Neural crest cell (in vitro differentiated cells): ENCODE results near the gene ING2. TPM values are rescaled to one million over a fixed set of nuclear protein-coding genes. Genes with fewer than 3 reads are reported as not detected.
"Not testable (repeated sequence)": the region's sequence is repeated elsewhere in the genome, so short reads cannot be mapped to it uniquely, and the experiment has no call there.

Experiments
- DNase-seq: peaks from one replicate; pipeline ENCODE4 v3.0.0; 2021; ENCODE audit warnings: low read depth, mixed read lengths, low spot score
- H3K27ac Mint-ChIP-seq: one replicate; pipeline ENCODE4 v1.8.0; 2021; ENCODE audit warnings: mild to moderate bottlenecking, mixed read lengths; ENCODE audit not compliant: unreplicated experiment
- H3K27me3 Mint-ChIP-seq: 2 replicates; pipeline ENCODE4 v1.8.0; 2021; ENCODE audit warnings: low read depth, mild to moderate bottlenecking, mixed read lengths
- H3K36me3 Mint-ChIP-seq: 2 replicates; pipeline ENCODE4 v1.8.0; 2021; ENCODE audit warnings: low read depth, mild to moderate bottlenecking, mixed read lengths
- H3K4me1 Mint-ChIP-seq: 2 replicates; pipeline ENCODE4 v1.8.0; 2021; ENCODE audit warnings: mixed read lengths
- H3K4me3 Mint-ChIP-seq: one replicate; pipeline ENCODE4 v1.8.0; 2021; ENCODE audit warnings: mild to moderate bottlenecking, mixed read lengths
- H3K9me3 Mint-ChIP-seq: 2 replicates; pipeline ENCODE4 v1.8.0; 2021; ENCODE audit warnings: mixed read lengths
- CTCF ChIP-seq: fragments of 200-600 bp; sonication (generic); conservative IDR thresholded peaks from 2 replicates; pipeline ENCODE4 v1.5.0; 2021; ENCODE audit warnings: antibody characterized with exemption, mild to moderate bottlenecking
- total RNA-seq: library from RNA; stranded (reverse); gene quantifications from 2 replicates; pipeline ENCODE4 v1.2.1, GENCODE V29; 2021

Gene ING2
- total RNA-seq, 1 donor from 2014 or later: 16.9 TPM

- no peak overlapping the region for H3K4me3 Mint-ChIP-seq
- peaks cover 10% of the 10 kb centered on the region for H3K36me3 Mint-ChIP-seq
- H3K4me1 Mint-ChIP-seq: no peaks in the 10 kb centered on the region
- DNase-seq: no peak
- peaks cover 3% of the 10 kb centered on the region for H3K27me3 Mint-ChIP-seq
- H3K9me3 Mint-ChIP-seq: peaks cover 9% of the 10 kb centered on the region
- H3K27ac Mint-ChIP-seq: no peak overlapping the region
- TF ChIP-seq CTCF: no peak
Measured at GRCh38 chr4:183478123-183478522, 26.7 kb upstream of the ING2 start.

- Mint-ChIP-seq H3K4me1 (no peaks in the 10 kb centered on the region), H3K4me3 (no peak overlapping the region), H3K27ac (no peak overlapping the region), H3K27me3 (peaks cover 3% of the 10 kb centered on the region), H3K36me3 (peaks cover 10% of the 10 kb centered on the region), H3K9me3 (peaks cover 9% of the 10 kb centered on the region)
- no peak for DNase-seq
- no peak for TF ChIP-seq CTCF
Measured at GRCh38 chr4:183478926-183479325, 25.9 kb upstream of the ING2 start.

- not testable (repeated sequence) for H3K4me3 Mint-ChIP-seq, H3K4me1 Mint-ChIP-seq, H3K27ac Mint-ChIP-seq, H3K9me3 Mint-ChIP-seq, DNase-seq, H3K27me3 Mint-ChIP-seq
- H3K36me3 Mint-ChIP-seq: peaks cover 12% of the 10 kb centered on the region
Measured at GRCh38 chr4:183482515-183483095, 22.3 kb upstream of the ING2 start.

GRCh38 chr4:183483997-183484396, 20.9 kb upstream of the ING2 start:
- H3K27me3 Mint-ChIP-seq: no peaks in the 10 kb centered on the region
- H3K4me1 Mint-ChIP-seq: no peaks in the 10 kb centered on the region
- DNase-seq: no peak
- TF ChIP-seq CTCF: no peak
- H3K4me3 Mint-ChIP-seq: no peak overlapping the region
- peaks cover 9% of the 10 kb centered on the region for H3K9me3 Mint-ChIP-seq
- H3K27ac Mint-ChIP-seq: no peak overlapping the region
- peaks cover 12% of the 10 kb centered on the region for H3K36me3 Mint-ChIP-seq

- Mint-ChIP-seq H3K4me1 (no peaks in the 10 kb centered on the region), H3K27ac (no peak overlapping the region), H3K4me3 (no peak overlapping the region), H3K9me3 (peaks cover 9% of the 10 kb centered on the region), H3K27me3 (no peaks in the 10 kb centered on the region), H3K36me3 (peaks cover 16% of the 10 kb centered on the region)
- no peak for TF ChIP-seq CTCF
- DNase-seq: no peak
Measured at GRCh38 chr4:183485411-183486160, 19.3 kb upstream of the ING2 start.

GRCh38 chr4:183492791-183493222, 12.1 kb upstream of the ING2 start:
- H3K9me3 Mint-ChIP-seq: no peaks in the 10 kb centered on the region
- H3K4me3 Mint-ChIP-seq: no peak overlapping the region
- H3K27me3 Mint-ChIP-seq: no peaks in the 10 kb centered on the region
- peaks cover 29% of the 10 kb centered on the region for H3K36me3 Mint-ChIP-seq
- H3K4me1 Mint-ChIP-seq: peaks cover 9% of the 10 kb centered on the region
- no peak for TF ChIP-seq CTCF
- H3K27ac Mint-ChIP-seq: no peak overlapping the region
- DNase-seq: no peak
